Osteoblast (primary cell): Measurements from ENCODE around the gene KRT85. TPM values are rescaled to one million over a fixed set of nuclear protein-coding genes. Genes with fewer than 3 reads are reported as not detected.

Source experiments
- DNase-seq: peaks from one replicate; pipeline ENCODE4 v3.0.0; 2011; ENCODE audit warnings: low spot score, mixed read lengths; ENCODE audit not compliant: insufficient read length; ENCODE audit errors: missing footprints
- H2AFZ ChIP-seq: 2 replicates; pipeline ENCODE4 v1.6.0; 2011; ENCODE audit warnings: mild to moderate bottlenecking, low read length
- H3K27ac ChIP-seq: 2 replicates; pipeline ENCODE4 v1.5.1; 2011; ENCODE audit warnings: mild to moderate bottlenecking, low read depth, low read length, moderate library complexity
- H3K27me3 ChIP-seq: 2 replicates; pipeline ENCODE4 v1.6.0; 2012; ENCODE audit warnings: mild to moderate bottlenecking, control low read depth, inconsistent platforms, low read length, moderate library complexity; ENCODE audit not compliant: insufficient read depth
- H3K36me3 ChIP-seq: 2 replicates; pipeline ENCODE4 v1.5.1; 2011; ENCODE audit warnings: mild to moderate bottlenecking, low read length, control low read depth, moderate library complexity; ENCODE audit not compliant: insufficient read depth
- H3K4me1 ChIP-seq: 2 replicates; pipeline ENCODE4 v1.5.1; 2011; ENCODE audit warnings: mild to moderate bottlenecking, low read length, control low read depth, moderate library complexity; ENCODE audit not compliant: insufficient read depth
- H3K4me2 ChIP-seq: 2 replicates; pipeline ENCODE4 v1.6.0; 2011; ENCODE audit warnings: mild to moderate bottlenecking, low read length; ENCODE audit not compliant: insufficient read depth
- H3K4me3 ChIP-seq: fragments of 200-600 bp; sonication (generic); 3 replicates; pipeline ENCODE4 v1.5.1; 2012; ENCODE audit warnings: mild to moderate bottlenecking, low read length, inconsistent platforms; ENCODE audit not compliant: insufficient read depth
- H3K79me2 ChIP-seq: 2 replicates; pipeline ENCODE4 v1.6.0; 2012; ENCODE audit warnings: mild to moderate bottlenecking, low read length, control low read depth, inconsistent platforms; ENCODE audit not compliant: insufficient read depth
- H3K9me3 ChIP-seq: 2 replicates; pipeline ENCODE4 v1.5.1; 2011; ENCODE audit warnings: low read depth, low read length, control low read depth
- H4K20me1 ChIP-seq: 2 replicates; pipeline ENCODE4 v1.6.0; 2012; ENCODE audit warnings: mild to moderate bottlenecking, low read length, control low read depth; ENCODE audit not compliant: insufficient read depth
- CTCF ChIP-seq: IDR thresholded peaks from 2 replicates; pipeline ENCODE4 v1.5.1; 2011; ENCODE audit warnings: mild to moderate bottlenecking, low read depth, low read length, moderate library complexity; ENCODE audit errors: extremely low read depth
- total RNA-seq: library from RNA; depleted of rRNA; stranded (reverse); fragments of >200 nt; gene quantifications from 2 replicates; pipeline ENCODE4 v1.2.3, GENCODE V29; 2012

KRT85 gene
- total RNA-seq, 1 donor, result not detected

- DNase-seq, result no peak
- peaks cover 3% of the 10 kb centered on the region for H3K9me3 ChIP-seq
- H3K79me2 ChIP-seq, result no peaks in the 10 kb centered on the region
- H3K4me1 ChIP-seq, result no peaks in the 10 kb centered on the region
- no peak overlapping the region for H3K4me3 ChIP-seq
- no peaks in the 10 kb centered on the region for H3K36me3 ChIP-seq
- TF ChIP-seq CTCF, result no peak
- H3K27me3 ChIP-seq, result peaks cover 27% of the 10 kb centered on the region
- H4K20me1 ChIP-seq, result no peaks in the 10 kb centered on the region
- no peak overlapping the region for H2AFZ ChIP-seq
- no peak overlapping the region for H3K27ac ChIP-seq
- no peak overlapping the region for H3K4me2 ChIP-seq
Observed at GRCh38 chr12:52336641-52337040, 30.6 kb downstream of the KRT85 start.

GRCh38 chr12:52335598-52336262 lies 31.6 kb downstream of the KRT85 start:
- Histone ChIP-seq H3K27ac (no peak overlapping the region), H2AFZ (no peak overlapping the region), H3K27me3 (peaks cover 20% of the 10 kb centered on the region), H3K79me2 (no peaks in the 10 kb centered on the region), H3K9me3 (peaks cover 3% of the 10 kb centered on the region), H3K36me3 (no peaks in the 10 kb centered on the region), H3K4me1 (no peaks in the 10 kb centered on the region), H3K4me2 (no peak overlapping the region), H4K20me1 (no peaks in the 10 kb centered on the region), H3K4me3 (no peak overlapping the region)
- TF ChIP-seq CTCF, result no peak
- no peak for DNase-seq

- H3K79me2 ChIP-seq, result no peaks in the 10 kb centered on the region
- H4K20me1 ChIP-seq, result no peaks in the 10 kb centered on the region
- no peak overlapping the region for H3K27ac ChIP-seq
- H3K4me3 ChIP-seq, result no peak overlapping the region
- no peak for TF ChIP-seq CTCF
- H3K4me2 ChIP-seq, result no peak overlapping the region
- no peaks in the 10 kb centered on the region for H3K4me1 ChIP-seq
- no peaks in the 10 kb centered on the region for H3K36me3 ChIP-seq
- DNase-seq, result no peak
- H3K27me3 ChIP-seq, result peaks cover 15% of the 10 kb centered on the region
- H2AFZ ChIP-seq, result no peak overlapping the region
- peaks cover 3% of the 10 kb centered on the region for H3K9me3 ChIP-seq
Observed at GRCh38 chr12:52334185-52334584, 33.1 kb downstream of the KRT85 start.

- TF ChIP-seq CTCF, result no peak
- H3K79me2 ChIP-seq, result no peaks in the 10 kb centered on the region
- H3K27me3 ChIP-seq, result peaks cover 17% of the 10 kb centered on the region
- no peak overlapping the region for H3K4me3 ChIP-seq
- H3K4me1 ChIP-seq, result no peaks in the 10 kb centered on the region
- no peaks in the 10 kb centered on the region for H3K36me3 ChIP-seq
- peaks cover 3% of the 10 kb centered on the region for H3K9me3 ChIP-seq
- H3K4me2 ChIP-seq, result no peak overlapping the region
- no peak for DNase-seq
- no peaks in the 10 kb centered on the region for H4K20me1 ChIP-seq
- no peak overlapping the region for H2AFZ ChIP-seq
- no peak overlapping the region for H3K27ac ChIP-seq
Observed at GRCh38 chr12:52333321-52333720, 34.0 kb downstream of the KRT85 start.
